Neural progenitor cell (in vitro differentiated cells): ENCODE data around the gene ERBB4. TPM values are rescaled to one million over a fixed set of nuclear protein-coding genes. Genes with fewer than 3 reads are reported as not detected.

Source experiments
- DNase-seq: peaks from one replicate; pipeline ENCODE4 v3.0.0-alpha.2; 2016; ENCODE audit warnings: low spot score
- H2AFZ ChIP-seq: fragments of 200-600 bp; sonication (generic); replicated peaks from 2 replicates; pipeline ENCODE4 v1.6.1; 2016; ENCODE audit warnings: antibody characterized with exemption
- H3F3A ChIP-seq: fragments of 200-600 bp; sonication (generic); 2 replicates; pipeline ENCODE4 v1.6.1; 2016; ENCODE audit warnings: antibody characterized with exemption, low read depth
- H3K27ac ChIP-seq: fragments of 200-600 bp; sonication (generic); 2 replicates; pipeline ENCODE4 v1.5.1; 2016; ENCODE audit warnings: mild to moderate bottlenecking
- H3K27me3 ChIP-seq: fragments of 200-600 bp; sonication (generic); 2 replicates; pipeline ENCODE4 v1.6.1; 2016; ENCODE audit warnings: mild to moderate bottlenecking, moderate library complexity
- H3K36me3 ChIP-seq: fragments of 200-600 bp; sonication (generic); 2 replicates; pipeline ENCODE4 v1.5.1; 2016
- H3K4me1 ChIP-seq: fragments of 200-600 bp; sonication (generic); 2 replicates; pipeline ENCODE4 v1.6.1; 2016; ENCODE audit warnings: mixed run types
- H3K4me2 ChIP-seq: fragments of 200-600 bp; sonication (generic); 2 replicates; pipeline ENCODE4 v1.6.1; 2016
- H3K4me3 ChIP-seq: fragments of 200-600 bp; sonication (generic); 2 replicates; pipeline ENCODE4 v1.5.1; 2016
- H3K79me2 ChIP-seq: fragments of 200-600 bp; sonication (generic); 2 replicates; pipeline ENCODE4 v1.6.1; 2016; ENCODE audit warnings: low read depth
- H3K9ac ChIP-seq: fragments of 200-600 bp; sonication (generic); 2 replicates; pipeline ENCODE4 v1.6.1; 2016
- H3K9me3 ChIP-seq: fragments of 200-600 bp; sonication (generic); 2 replicates; pipeline ENCODE4 v1.5.1; 2016; ENCODE audit warnings: low read depth
- H4K20me1 ChIP-seq: fragments of 200-600 bp; sonication (generic); 2 replicates; pipeline ENCODE4 v1.6.1; 2016; ENCODE audit warnings: low read depth
- H3K27ac Mint-ChIP-seq: 3 replicates; pipeline ENCODE4 v1.8.0; 2021; ENCODE audit warnings: mixed read lengths
- H3K27me3 Mint-ChIP-seq: 2 replicates; pipeline ENCODE4 v1.8.0; 2022; ENCODE audit warnings: low read depth, mild to moderate bottlenecking, inconsistent platforms, moderate library complexity, mixed read lengths; ENCODE audit not compliant: insufficient read depth
- H3K36me3 Mint-ChIP-seq: 3 replicates; pipeline ENCODE4 v1.8.0; 2021; ENCODE audit warnings: mixed read lengths
- H3K4me1 Mint-ChIP-seq: 3 replicates; pipeline ENCODE4 v1.8.0; 2021; ENCODE audit warnings: mixed read lengths
- H3K4me3 Mint-ChIP-seq: 3 replicates; pipeline ENCODE4 v1.8.0; 2021; ENCODE audit warnings: mild to moderate bottlenecking, moderate library complexity, mixed read lengths
- H3K9me3 Mint-ChIP-seq: 3 replicates; pipeline ENCODE4 v1.8.0; 2020; ENCODE audit warnings: mixed read lengths
- EZH2 ChIP-seq: fragments of 200-600 bp; sonication (generic); IDR thresholded peaks from 2 replicates; pipeline ENCODE4 v1.6.1; 2017; ENCODE audit warnings: antibody characterized with exemption, mild to moderate bottlenecking, moderate library complexity
- EZH2phosphoT487 ChIP-seq: fragments of 200-600 bp; sonication (generic); IDR thresholded peaks from 2 replicates; pipeline ENCODE4 v1.6.1; 2017; ENCODE audit warnings: antibody characterized with exemption
- total RNA-seq: library from RNA; depleted of rRNA; stranded (reverse); fragments of >200 nt; gene quantifications from 2 replicates; pipeline ENCODE4 v1.2.3, GENCODE V29; 2015; ENCODE audit warnings: low replicate concordance
- TF ChIP-seq, protein P1 (sequence below): fragments of 200-600 bp; sonication (generic); IDR thresholded peaks from 2 replicates; pipeline ENCODE4 v1.5.1; 2017; ENCODE audit warnings: antibody characterized with exemption, mild to moderate bottlenecking

Gene ERBB4
- total RNA-seq, 1 donor from 2014 or later = 1.5 TPM

DNA sequence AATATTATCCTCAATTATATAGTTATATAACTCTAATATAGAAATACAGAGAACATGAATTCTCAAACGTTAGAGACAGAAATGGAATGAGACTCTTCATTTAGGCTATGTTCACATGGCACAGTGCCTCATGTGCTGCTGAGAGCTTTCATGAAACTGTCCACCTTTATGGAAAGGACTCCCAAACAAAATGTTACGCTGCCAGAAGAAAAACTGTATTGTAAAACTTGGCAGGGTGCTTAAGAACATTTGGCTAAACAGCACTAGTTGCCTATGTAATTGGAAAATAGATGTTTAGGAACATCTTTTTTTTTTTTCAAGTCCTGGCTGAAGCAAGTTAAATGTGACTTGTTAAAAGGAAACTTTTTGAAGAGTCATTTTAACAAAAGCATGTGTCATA is 396.0 kb downstream of the ERBB4 start:
- Mint-ChIP-seq H3K9me3 (no peaks in the 10 kb centered on the region), H3K36me3 (peaks cover 4% of the 10 kb centered on the region), H3K27me3 (no peaks in the 10 kb centered on the region), H3K27ac (no peak overlapping the region), H3K4me3 (no peak overlapping the region), H3K4me1 (peaks cover 9% of the 10 kb centered on the region)
- no peak overlapping the region for H2AFZ ChIP-seq
- TF ChIP-seq EZH2 = no peak
- TF ChIP-seq, protein P1, sequence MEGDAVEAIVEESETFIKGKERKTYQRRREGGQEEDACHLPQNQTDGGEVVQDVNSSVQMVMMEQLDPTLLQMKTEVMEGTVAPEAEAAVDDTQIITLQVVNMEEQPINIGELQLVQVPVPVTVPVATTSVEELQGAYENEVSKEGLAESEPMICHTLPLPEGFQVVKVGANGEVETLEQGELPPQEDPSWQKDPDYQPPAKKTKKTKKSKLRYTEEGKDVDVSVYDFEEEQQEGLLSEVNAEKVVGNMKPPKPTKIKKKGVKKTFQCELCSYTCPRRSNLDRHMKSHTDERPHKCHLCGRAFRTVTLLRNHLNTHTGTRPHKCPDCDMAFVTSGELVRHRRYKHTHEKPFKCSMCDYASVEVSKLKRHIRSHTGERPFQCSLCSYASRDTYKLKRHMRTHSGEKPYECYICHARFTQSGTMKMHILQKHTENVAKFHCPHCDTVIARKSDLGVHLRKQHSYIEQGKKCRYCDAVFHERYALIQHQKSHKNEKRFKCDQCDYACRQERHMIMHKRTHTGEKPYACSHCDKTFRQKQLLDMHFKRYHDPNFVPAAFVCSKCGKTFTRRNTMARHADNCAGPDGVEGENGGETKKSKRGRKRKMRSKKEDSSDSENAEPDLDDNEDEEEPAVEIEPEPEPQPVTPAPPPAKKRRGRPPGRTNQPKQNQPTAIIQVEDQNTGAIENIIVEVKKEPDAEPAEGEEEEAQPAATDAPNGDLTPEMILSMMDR = no peak
- no peak for TF ChIP-seq EZH2phosphoT487
- no peak overlapping the region for H3K4me2 ChIP-seq
- no peak overlapping the region for H3K9ac ChIP-seq
- no peaks in the 10 kb centered on the region for H3K27me3 ChIP-seq
- H3K4me3 ChIP-seq = no peak overlapping the region
- no peak for DNase-seq
- no peaks in the 10 kb centered on the region for H3F3A ChIP-seq
- H4K20me1 ChIP-seq = no peaks in the 10 kb centered on the region
- H3K9me3 ChIP-seq = no peaks in the 10 kb centered on the region
- H3K27ac ChIP-seq = no peak overlapping the region
- H3K36me3 ChIP-seq = no peaks in the 10 kb centered on the region
- no peaks in the 10 kb centered on the region for H3K4me1 ChIP-seq
- H3K79me2 ChIP-seq = no peaks in the 10 kb centered on the region

DNA sequence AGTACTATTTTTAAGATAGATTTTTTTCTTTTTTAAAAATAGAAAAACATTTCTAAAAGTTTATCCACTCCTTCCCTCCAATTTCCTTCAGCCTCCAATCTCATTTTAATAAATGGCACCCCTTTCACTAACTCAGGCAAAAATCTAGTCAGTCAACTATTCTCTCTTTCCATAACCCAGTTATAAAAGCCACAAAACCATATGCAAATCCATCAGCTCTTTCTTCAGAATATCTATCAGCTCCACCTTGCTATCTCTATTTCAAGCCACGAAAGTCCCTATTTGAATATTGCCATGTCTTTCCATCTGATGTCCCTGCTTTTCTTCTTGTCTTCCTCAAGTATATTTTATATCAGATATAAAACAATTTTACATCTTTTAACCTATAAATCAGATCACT is 397.1 kb downstream of the ERBB4 start:
- Histone ChIP-seq H2AFZ (no peak overlapping the region), H4K20me1 (no peaks in the 10 kb centered on the region), H3K9ac (no peak overlapping the region), H3K79me2 (no peaks in the 10 kb centered on the region), H3K4me1 (no peaks in the 10 kb centered on the region), H3K4me2 (no peak overlapping the region), H3K9me3 (no peaks in the 10 kb centered on the region), H3F3A (no peaks in the 10 kb centered on the region), H3K27ac (no peak overlapping the region), H3K27me3 (no peaks in the 10 kb centered on the region), H3K4me3 (no peak overlapping the region), H3K36me3 (no peaks in the 10 kb centered on the region)
- H3K4me3 Mint-ChIP-seq = no peak overlapping the region
- no peak for TF ChIP-seq EZH2
- TF ChIP-seq EZH2phosphoT487 = no peak
- TF ChIP-seq, protein P1 = no peak
- peaks cover 6% of the 10 kb centered on the region for H3K4me1 Mint-ChIP-seq
- DNase-seq = no peak
- H3K27me3 Mint-ChIP-seq = no peaks in the 10 kb centered on the region
- H3K9me3 Mint-ChIP-seq = no peaks in the 10 kb centered on the region
- no peak overlapping the region for H3K27ac Mint-ChIP-seq
- H3K36me3 Mint-ChIP-seq = peaks cover 4% of the 10 kb centered on the region

DNA sequence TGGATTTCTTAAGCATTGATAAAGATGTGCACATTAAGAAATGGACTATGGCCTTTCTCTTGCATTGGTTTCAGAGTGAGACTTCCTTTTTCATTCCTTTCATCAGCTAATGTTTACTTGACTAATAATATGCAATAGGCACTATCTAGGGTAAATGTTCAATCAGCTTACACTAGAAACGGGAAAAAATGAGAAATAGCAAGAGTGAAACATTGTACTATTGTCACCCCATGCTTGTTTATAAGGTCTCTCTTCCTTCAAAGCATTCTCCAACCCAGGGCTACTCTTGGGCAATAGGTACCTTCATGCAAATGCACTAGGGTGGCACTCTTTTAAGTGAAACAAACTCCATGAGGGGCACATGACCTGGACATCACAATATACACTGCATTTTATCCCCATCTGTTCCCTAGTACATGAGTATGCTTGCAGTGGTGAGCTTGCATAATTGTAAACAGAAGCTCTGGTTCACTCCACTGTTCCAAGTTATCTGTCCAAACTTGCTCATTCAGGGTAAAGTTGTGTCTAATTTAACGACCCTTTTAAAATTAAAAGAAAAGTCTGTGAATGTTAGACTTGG is 402.3 kb downstream of the ERBB4 start:
- H3K4me1 Mint-ChIP-seq = no peaks in the 10 kb centered on the region
- H3K4me3 Mint-ChIP-seq = no peak overlapping the region
- Histone ChIP-seq H3F3A (no peaks in the 10 kb centered on the region), H3K4me1 (peaks cover 2% of the 10 kb centered on the region), H2AFZ (no peak overlapping the region), H3K9me3 (no peaks in the 10 kb centered on the region), H3K27ac (no peak overlapping the region), H3K27me3 (no peaks in the 10 kb centered on the region), H3K36me3 (no peaks in the 10 kb centered on the region), H4K20me1 (no peaks in the 10 kb centered on the region), H3K4me2 (no peak overlapping the region), H3K9ac (no peak overlapping the region), H3K79me2 (no peaks in the 10 kb centered on the region), H3K4me3 (no peak overlapping the region)
- H3K36me3 Mint-ChIP-seq = peaks cover 4% of the 10 kb centered on the region
- DNase-seq = no peak
- TF ChIP-seq, protein P1 = no peak
- TF ChIP-seq EZH2 = no peak
- no peak for TF ChIP-seq EZH2phosphoT487
- H3K9me3 Mint-ChIP-seq = no peaks in the 10 kb centered on the region
- no peaks in the 10 kb centered on the region for H3K27me3 Mint-ChIP-seq
- H3K27ac Mint-ChIP-seq = no peak overlapping the region
